Activated CD8-positive, alpha-beta memory T cell treated with anti-CD3 and anti-CD28 coated beads, Interleukin-2, amount 50 U/mL, for 1 hour (primary cell): ENCODE data around the gene RTF2.

Source experiments
- DNase-seq: peaks from one replicate; pipeline ENCODE4 v3.0.0-alpha.2; 2020; ENCODE audit errors: extremely low read depth

Gene RTF2

GRCh38 chr20:56438284-56438683, 30.1 kb upstream of the RTF2 start:
- no peak for DNase-seq

- DNase-seq, result no peak
Observed at GRCh38 chr20:56439771-56440291, 28.6 kb upstream of the RTF2 start.

GRCh38 chr20:56440346-56441007, 27.9 kb upstream of the RTF2 start:
- DNase-seq, result peak; percentile 23

GRCh38 chr20:56442389-56443365, 25.8 kb upstream of the RTF2 start:
- no peak for DNase-seq

- DNase-seq, result no peak
Observed at GRCh38 chr20:56443654-56444540, 24.5 kb upstream of the RTF2 start.

- DNase-seq, result no peak
Observed at GRCh38 chr20:56445130-56445529, 23.3 kb upstream of the RTF2 start.

GRCh38 chr20:56445540-56445939, 22.9 kb upstream of the RTF2 start:
- DNase-seq, result no peak

- DNase-seq, result no peak
Observed at GRCh38 chr20:56447227-56447626, 21.2 kb upstream of the RTF2 start.

GRCh38 chr20:56449459-56449858, 19.0 kb upstream of the RTF2 start:
- no peak for DNase-seq

- no peak for DNase-seq
Observed at GRCh38 chr20:56451056-56451765, 17.2 kb upstream of the RTF2 start.

GRCh38 chr20:56453352-56453751, 15.1 kb upstream of the RTF2 start:
- DNase-seq, result no peak

GRCh38 chr20:56454754-56455153, 13.7 kb upstream of the RTF2 start:
- no peak for DNase-seq

GRCh38 chr20:56458206-56458821, 10.1 kb upstream of the RTF2 start:
- DNase-seq, result no peak

- peak; percentile 33 for DNase-seq
Observed at GRCh38 chr20:56460459-56460858, 8.0 kb upstream of the RTF2 start.

GRCh38 chr20:56461576-56461975, 6.9 kb upstream of the RTF2 start:
- no peak for DNase-seq

- no peak for DNase-seq
Observed at GRCh38 chr20:56463428-56463827, 5.0 kb upstream of the RTF2 start.

- DNase-seq, result no peak
Observed at GRCh38 chr20:56465997-56466396, 2.4 kb upstream of the RTF2 start.

- DNase-seq, result no peak
Observed at GRCh38 chr20:56467968-56468315, 485 bp upstream of the RTF2 start.

- DNase-seq, result no peak
Observed at GRCh38 chr20:56469077-56469449, 636 bp downstream of the RTF2 start.

GRCh38 chr20:56483970-56484369, 15.5 kb downstream of the RTF2 start:
- no peak for DNase-seq

GRCh38 chr20:56487216-56487615, 18.8 kb downstream of the RTF2 start:
- DNase-seq, result no peak
